ENCODE results near the gene PRPF40A. TPM values are rescaled to one million over a fixed set of nuclear protein-coding genes. Genes with fewer than 3 reads are reported as not detected.

The PRPF40A gene
- total RNA-seq, 5 donors from 2014 or later (not counting 1 experiment from before 2014, with no cell fraction given), result 101 to 124 (median 106) TPM

DNA sequence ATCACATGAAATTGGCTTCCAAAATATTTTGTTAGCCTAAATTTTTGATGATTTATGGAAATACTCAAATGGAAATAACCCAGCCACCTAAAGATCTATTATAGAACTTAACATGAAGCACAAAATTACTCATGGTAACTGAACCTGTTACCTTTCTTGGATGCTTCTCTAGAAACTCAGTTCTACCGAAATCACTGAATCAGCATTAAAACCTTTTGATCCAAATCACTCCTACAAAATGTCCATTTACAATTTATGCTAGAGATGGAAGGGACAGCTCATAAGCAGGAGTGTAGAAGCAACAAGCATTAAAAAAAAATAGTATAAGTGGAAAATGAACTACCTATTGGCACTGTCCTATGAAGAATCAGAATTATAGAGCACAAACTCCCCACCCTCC lies 2.1 kb downstream of the PRPF40A start:
- Histone ChIP-seq H3K4me1 (ENCODE audit: control insufficient read depth in 1 of 2, extremely low read depth in 1 of 2, insufficient read depth in 2 of 2, low read length in 2 of 2) (peaks cover 10 to 21% of the 10 kb centered on the region in 2 experiments), H3K4me3 (ENCODE audit: control insufficient read depth in 1 of 2, extremely low read depth in 1 of 2, low read length in 1 of 2) (no peak overlapping the region), H3K27ac (ENCODE audit: low read length) (no peak overlapping the region), H3K9me3 (no peaks in the 10 kb centered on the region), H3K36me3 (ENCODE audit: control insufficient read depth in 2 of 2, extremely low read depth in 1 of 2, insufficient read depth in 1 of 2, low read length in 1 of 2) (peaks cover 3 to 14% of the 10 kb centered on the region in 2 donors), H3K27me3 (replicated peaks in 1 of 2; ENCODE audit: control insufficient read depth in 2 of 2, extremely low read depth in 1 of 2, insufficient read depth in 2 of 2, low read length in 1 of 2) (no peaks in the 10 kb centered on the region)
- ChIA-PET CTCF (interaction anchor here (0.9 to 1.6 kb wide), 7 partner anchors 11 to 33 kb away, joined by 3 to 4 read pairs (median 3); no protein-coding TSS in a partner anchor), POLR2A (interaction anchor here (0.6 to 0.7 kb wide), 3 partner anchors 11 to 531 kb away, joined by 4 to 13 read pairs (median 10); no protein-coding TSS in a partner anchor)
- peaks cover 36% of the 10 kb centered on the region for H3K36me3 Mint-ChIP-seq
- H3K27me3 Mint-ChIP-seq, result no peaks in the 10 kb centered on the region
- WGBS (ENCODE audit: insufficient coverage), result no CpG with 5 or more reads among the region's 1 CpG
- H3K27ac Mint-ChIP-seq, result peak overlapping the region in 1 of 2 donors; percentile 12
- ATAC-seq (replicated peaks in 1 of 4), result no peak
- peak overlapping the region; percentile 18 to 64 (median 34) for H3K4me3 Mint-ChIP-seq
- no peak for DNase-seq
- H3K9me3 Mint-ChIP-seq, result no peaks in the 10 kb centered on the region
- H3K4me1 Mint-ChIP-seq, result peaks cover 72 to 75% (median 73%) of the 10 kb centered on the region in 3 donors

DNA sequence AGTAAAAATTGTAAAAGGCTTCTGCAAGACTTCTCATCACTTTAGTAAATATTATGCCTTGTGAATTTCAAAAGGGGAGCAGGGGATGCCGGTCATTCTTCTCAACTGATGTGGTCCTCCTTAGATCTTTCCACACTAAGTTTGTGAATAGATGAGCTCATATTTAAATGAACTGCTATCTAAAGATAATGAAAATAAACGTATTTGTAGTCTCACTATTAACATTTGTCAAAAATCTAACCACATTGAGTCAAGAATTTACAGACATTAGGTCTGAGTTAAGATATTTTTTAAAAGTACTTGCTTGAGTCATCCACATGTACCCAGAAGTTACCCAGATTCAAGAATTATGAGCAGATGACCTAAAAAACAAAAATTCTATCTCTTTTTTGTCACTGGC lies 6.5 kb downstream of the PRPF40A start:
- peaks cover 56% of the 10 kb centered on the region for H3K36me3 Mint-ChIP-seq
- ChIA-PET CTCF (interaction anchor here in 1 of 2 donors (0.6 kb wide), 1 partner anchor 10 kb away, joined by 3 read pairs; no protein-coding TSS in a partner anchor), POLR2A (no interaction called here)
- Histone ChIP-seq H3K9me3 (no peaks in the 10 kb centered on the region), H3K4me3 (ENCODE audit: control insufficient read depth in 1 of 2, extremely low read depth in 1 of 2, low read length in 1 of 2) (no peak overlapping the region), H3K36me3 (ENCODE audit: control insufficient read depth in 2 of 2, extremely low read depth in 1 of 2, insufficient read depth in 1 of 2, low read length in 1 of 2) (peaks cover 3 to 21% of the 10 kb centered on the region in 2 donors), H3K27ac (ENCODE audit: low read length) (no peak overlapping the region), H3K27me3 (replicated peaks in 1 of 2; ENCODE audit: control insufficient read depth in 2 of 2, extremely low read depth in 1 of 2, insufficient read depth in 2 of 2, low read length in 1 of 2) (no peaks in the 10 kb centered on the region), H3K4me1 (ENCODE audit: control insufficient read depth in 1 of 2, extremely low read depth in 1 of 2, insufficient read depth in 2 of 2, low read length in 2 of 2) (peaks cover under 1 to 3% of the 10 kb centered on the region in 2 experiments)
- H3K27me3 Mint-ChIP-seq, result no peaks in the 10 kb centered on the region
- H3K4me1 Mint-ChIP-seq, result peaks cover 79 to 84% (median 81%) of the 10 kb centered on the region in 3 donors
- DNase-seq (no peak), ATAC-seq (replicated peaks in 1 of 4) (no peak)
- no peaks in the 10 kb centered on the region for H3K9me3 Mint-ChIP-seq
- no peak overlapping the region for H3K4me3 Mint-ChIP-seq
- no CpG with 5 or more reads among the region's 2 CpGs for WGBS (ENCODE audit: insufficient coverage)
- no peak overlapping the region for H3K27ac Mint-ChIP-seq

DNA sequence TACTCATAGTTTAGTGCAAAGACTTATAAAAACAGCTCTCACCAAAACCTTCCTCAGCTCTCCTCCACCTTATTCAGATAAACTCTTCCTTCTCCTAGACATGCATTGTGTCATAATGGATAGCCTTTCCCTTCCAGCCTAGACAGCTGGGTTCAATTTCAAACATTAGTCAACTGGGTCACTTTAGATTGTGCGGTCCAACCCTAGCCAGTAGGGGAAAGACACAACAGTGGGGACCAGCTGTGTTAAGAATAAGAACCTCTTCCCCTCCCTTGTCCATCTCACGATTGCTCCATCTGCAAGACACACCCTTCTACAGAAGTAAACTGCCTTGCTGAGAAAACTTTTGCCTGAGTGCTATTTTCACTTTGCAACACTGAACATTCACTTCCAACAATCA lies 8.5 kb downstream of the PRPF40A start:
- Mint-ChIP-seq H3K9me3 (no peaks in the 10 kb centered on the region), H3K4me3 (peak overlapping the region in 1 of 3 donors; percentile 11), H3K36me3 (peaks cover 54% of the 10 kb centered on the region), H3K27ac (no peak overlapping the region), H3K27me3 (no peaks in the 10 kb centered on the region), H3K4me1 (peaks cover 80 to 89% (median 87%) of the 10 kb centered on the region in 3 donors)
- no peaks in the 10 kb centered on the region for H3K27me3 ChIP-seq (replicated peaks in 1 of 2; ENCODE audit: control insufficient read depth in 2 of 2, extremely low read depth in 1 of 2, insufficient read depth in 2 of 2, low read length in 1 of 2)
- H3K9me3 ChIP-seq, result no peaks in the 10 kb centered on the region
- H3K4me1 ChIP-seq (ENCODE audit: control insufficient read depth in 1 of 2, extremely low read depth in 1 of 2, insufficient read depth in 2 of 2, low read length in 2 of 2), result no peaks in the 10 kb centered on the region
- peaks cover 3 to 20% of the 10 kb centered on the region in 2 donors for H3K36me3 ChIP-seq (ENCODE audit: control insufficient read depth in 2 of 2, extremely low read depth in 1 of 2, insufficient read depth in 1 of 2, low read length in 1 of 2)
- ChIA-PET CTCF (no interaction called here), POLR2A (no interaction called here)
- H3K27ac ChIP-seq (ENCODE audit: low read length), result no peak overlapping the region
- DNase-seq (no peak), ATAC-seq (replicated peaks in 1 of 4) (no peak)
- no peak overlapping the region for H3K4me3 ChIP-seq (ENCODE audit: control insufficient read depth in 1 of 2, extremely low read depth in 1 of 2, low read length in 1 of 2)
- 100% methylated on average over 1 of the region's 2 CpGs for WGBS (ENCODE audit: insufficient coverage)

DNA sequence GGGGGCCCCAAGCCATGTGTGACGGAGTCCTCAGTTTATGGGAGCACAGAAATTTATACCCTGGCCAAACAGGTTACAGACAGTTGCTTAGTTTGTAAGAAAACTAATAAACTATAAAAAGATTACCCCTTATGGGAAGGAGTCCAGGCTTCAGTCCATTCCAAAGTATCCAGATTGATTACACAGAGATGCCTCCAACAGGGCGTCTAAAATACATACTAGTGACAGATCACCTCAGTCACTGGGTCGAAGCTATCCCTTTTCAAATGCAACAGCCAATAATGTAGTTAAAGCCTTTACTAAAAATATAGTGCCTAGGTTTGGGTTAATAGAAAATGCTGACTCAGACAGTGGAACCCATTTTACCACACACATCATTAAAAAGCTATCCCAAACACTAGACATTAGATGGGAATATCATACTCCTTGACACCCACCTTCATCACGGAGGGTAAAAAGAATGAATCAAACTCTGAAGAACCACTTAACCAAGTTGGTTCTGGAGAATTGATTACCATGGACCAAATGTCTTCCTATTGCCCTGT lies 10.7 kb downstream of the PRPF40A start:
- Histone ChIP-seq H3K4me1 (ENCODE audit: control insufficient read depth in 1 of 2, extremely low read depth in 1 of 2, insufficient read depth in 2 of 2, low read length in 2 of 2) (peaks cover 0 to 3% of the 10 kb centered on the region in 2 experiments), H3K36me3 (ENCODE audit: control insufficient read depth in 2 of 2, extremely low read depth in 1 of 2, insufficient read depth in 1 of 2, low read length in 1 of 2) (peaks cover 0 to 22% of the 10 kb centered on the region in 2 donors), H3K27ac (ENCODE audit: low read length) (no peak overlapping the region), H3K9me3 (no peaks in the 10 kb centered on the region), H3K27me3 (replicated peaks in 1 of 2; ENCODE audit: control insufficient read depth in 2 of 2, extremely low read depth in 1 of 2, insufficient read depth in 2 of 2, low read length in 1 of 2) (no peaks in the 10 kb centered on the region), H3K4me3 (ENCODE audit: control insufficient read depth in 1 of 2, extremely low read depth in 1 of 2, low read length in 1 of 2) (no peak overlapping the region)
- H3K36me3 Mint-ChIP-seq, result peaks cover 56% of the 10 kb centered on the region
- peaks cover 1 to 9% (median 1%) of the 10 kb centered on the region in 3 donors for H3K9me3 Mint-ChIP-seq
- CTCF ChIA-PET, result interaction anchor here (0.5 to 1.2 kb wide), 3 partner anchors 10 to 17 kb away, joined by 3 to 6 read pairs (median 3); no protein-coding TSS in a partner anchor
- H3K4me1 Mint-ChIP-seq, result peaks cover 82 to 90% (median 84%) of the 10 kb centered on the region in 3 donors
- H3K27me3 Mint-ChIP-seq, result no peaks in the 10 kb centered on the region
- no CpG with 5 or more reads among the region's 4 CpGs for WGBS (ENCODE audit: insufficient coverage)
- POLR2A ChIA-PET, result interaction anchor here in 1 of 2 donors (1.3 kb wide), 1 partner anchor 11 kb away, joined by 5 read pairs; the partner anchor contains the start of gene PRPF40A
- no peak overlapping the region for H3K27ac Mint-ChIP-seq
- no peak overlapping the region for H3K4me3 Mint-ChIP-seq
- DNase-seq (no peak), ATAC-seq (replicated peaks in 1 of 4) (no peak)

DNA sequence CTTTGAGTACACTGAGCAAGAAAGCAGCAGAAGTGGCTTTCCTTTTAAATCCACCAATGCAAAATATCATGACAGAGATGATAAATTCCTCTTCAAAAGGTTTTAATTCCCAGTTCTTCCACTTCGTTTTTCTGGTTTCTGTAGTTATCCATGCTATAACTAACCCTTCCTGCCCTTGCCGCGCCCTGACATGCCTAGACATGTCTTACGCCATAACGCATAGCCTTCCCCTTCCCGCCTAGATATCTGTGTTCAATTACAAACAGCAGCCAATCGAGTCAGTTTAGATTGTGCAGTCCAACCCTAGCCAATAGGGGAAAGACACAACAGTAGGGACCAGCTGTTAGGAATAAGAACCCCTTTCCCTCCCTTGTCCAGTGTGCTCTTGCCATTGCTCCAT lies 16.1 kb downstream of the PRPF40A start:
- Histone ChIP-seq H3K9me3 (no peaks in the 10 kb centered on the region), H3K4me1 (ENCODE audit: control insufficient read depth in 1 of 2, extremely low read depth in 1 of 2, insufficient read depth in 2 of 2, low read length in 2 of 2) (peaks cover 0 to 3% of the 10 kb centered on the region in 2 experiments), H3K27me3 (replicated peaks in 1 of 2; ENCODE audit: control insufficient read depth in 2 of 2, extremely low read depth in 1 of 2, insufficient read depth in 2 of 2, low read length in 1 of 2) (no peaks in the 10 kb centered on the region), H3K36me3 (ENCODE audit: control insufficient read depth in 2 of 2, extremely low read depth in 1 of 2, insufficient read depth in 1 of 2, low read length in 1 of 2) (peaks cover 0 to 15% of the 10 kb centered on the region in 2 donors), H3K27ac (ENCODE audit: low read length) (no peak overlapping the region), H3K4me3 (ENCODE audit: control insufficient read depth in 1 of 2, extremely low read depth in 1 of 2, low read length in 1 of 2) (no peak overlapping the region)
- no peak for ATAC-seq (replicated peaks in 1 of 4)
- Mint-ChIP-seq H3K36me3 (peaks cover 34% of the 10 kb centered on the region), H3K27ac (peak overlapping the region in 1 of 2 donors; percentile 4), H3K9me3 (peaks cover 3 to 15% (median 7%) of the 10 kb centered on the region in 3 donors), H3K4me1 (peaks cover 59 to 77% (median 74%) of the 10 kb centered on the region in 3 donors), H3K4me3 (no peak overlapping the region), H3K27me3 (no peaks in the 10 kb centered on the region)
- CTCF ChIA-PET, result interaction anchor here in 1 of 2 donors (1.7 kb wide), 1 partner anchor 12 kb away, joined by 3 read pairs; no protein-coding TSS in a partner anchor
- POLR2A ChIA-PET, result interaction anchor here in 1 of 2 donors (0.5 kb wide), 1 partner anchor 16 kb away, joined by 7 read pairs; the partner anchor contains the start of gene PRPF40A
- DNase-seq, result no peak
- 96% methylated on average over 7 of the region's 7 CpGs for WGBS (ENCODE audit: insufficient coverage)

DNA sequence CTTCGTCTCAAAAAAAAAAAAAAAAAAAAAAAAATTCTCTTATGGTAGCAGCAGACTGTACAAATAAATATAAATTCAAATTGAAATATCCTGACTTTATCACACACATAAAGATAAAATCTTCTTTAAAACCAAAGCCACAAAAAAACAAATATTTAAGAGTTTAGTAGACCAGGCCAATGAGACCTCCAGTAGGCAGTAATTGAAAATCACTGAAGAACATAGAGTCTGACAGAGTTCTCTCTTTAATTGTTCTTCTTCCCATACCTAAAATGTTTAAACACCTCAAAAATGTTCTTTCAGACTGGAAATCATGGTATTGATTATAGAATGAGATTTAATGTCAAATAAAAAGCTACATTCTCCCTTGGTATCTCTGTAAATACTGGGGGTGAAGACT lies 20.8 kb downstream of the PRPF40A start:
- H3K27me3 ChIP-seq (replicated peaks in 1 of 2; ENCODE audit: control insufficient read depth in 2 of 2, extremely low read depth in 1 of 2, insufficient read depth in 2 of 2, low read length in 1 of 2), result no peaks in the 10 kb centered on the region
- Mint-ChIP-seq H3K36me3 (peaks cover 24% of the 10 kb centered on the region), H3K4me1 (peaks cover 43 to 63% (median 57%) of the 10 kb centered on the region in 3 donors), H3K9me3 (peaks cover under 1 to 6% (median 5%) of the 10 kb centered on the region in 3 donors), H3K27me3 (no peaks in the 10 kb centered on the region), H3K27ac (peak overlapping the region; percentile 24 to 55), H3K4me3 (no peak overlapping the region)
- ATAC-seq (replicated peaks in 1 of 4), result no peak
- no peak overlapping the region for H3K27ac ChIP-seq (ENCODE audit: low read length)
- no peaks in the 10 kb centered on the region for H3K9me3 ChIP-seq
- ChIA-PET CTCF (interaction anchor here in 1 of 2 donors (1.0 to 1.5 kb wide), 3 partner anchors 20 to 21 kb away, joined by 3 to 8 read pairs (median 5); partner anchors contain the start of gene PRPF40A), POLR2A (interaction anchor here in 1 of 2 donors (0.7 kb wide), 1 partner anchor 21 kb away, joined by 4 read pairs; the partner anchor contains the start of gene PRPF40A)
- H3K4me1 ChIP-seq (ENCODE audit: control insufficient read depth in 1 of 2, extremely low read depth in 1 of 2, insufficient read depth in 2 of 2, low read length in 2 of 2), result peaks cover 2 to 4% of the 10 kb centered on the region in 2 experiments
- WGBS (ENCODE audit: insufficient coverage), result no CpG with 5 or more reads among the region's 1 CpG
- H3K36me3 ChIP-seq (ENCODE audit: control insufficient read depth in 2 of 2, extremely low read depth in 1 of 2, insufficient read depth in 1 of 2, low read length in 1 of 2), result peaks cover 0 to 15% of the 10 kb centered on the region in 2 donors
- H3K4me3 ChIP-seq (ENCODE audit: control insufficient read depth in 1 of 2, extremely low read depth in 1 of 2, low read length in 1 of 2), result no peak overlapping the region
- DNase-seq, result no peak
